ENCODE data around the gene MLANA. TPM values are rescaled to one million over a fixed set of nuclear protein-coding genes. Genes with fewer than 3 reads are reported as not detected.

MLANA gene
- polyA plus RNA-seq, 1 experiment: not detected

DNA sequence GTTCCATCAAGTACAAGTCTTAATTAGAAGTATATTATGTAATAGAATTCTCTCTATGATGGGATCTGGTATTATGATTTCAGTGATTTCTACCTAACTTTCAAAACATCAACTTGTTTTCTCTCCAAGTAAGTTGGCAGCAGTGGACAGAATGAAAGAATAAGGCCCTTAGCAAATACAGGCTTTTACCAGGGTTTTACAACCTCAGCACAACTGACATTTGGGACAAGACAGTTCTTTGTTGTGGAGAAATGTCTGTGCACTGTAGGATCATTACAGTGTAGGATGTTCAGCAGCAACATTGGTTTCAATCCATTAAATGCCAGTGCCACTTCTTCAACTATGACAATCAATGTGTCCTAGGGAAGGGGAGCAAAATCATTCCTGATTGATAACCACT is 48.8 kb downstream of the MLANA start:
- no peak for DNase-seq (ENCODE audit: low read depth)
- ChIA-PET POLR2A (no interaction called here), CTCF (interaction anchor here (1.3 kb wide), 1 partner anchor 107 kb away, joined by 4 read pairs; the partner anchor contains the start of gene ERMP1)
- no peak overlapping the region for H3K4me3 ChIP-seq (ENCODE audit: low read depth, low read length)
- no peak for TF ChIP-seq CTCF (IDR thresholded peaks at IDR 0.05; ENCODE audit: insufficient read depth, low read depth, low read length)
- no peaks in the 10 kb centered on the region for H3K36me3 ChIP-seq (ENCODE audit: control insufficient read depth, insufficient read depth, low read length)
- H3K27me3 ChIP-seq (ENCODE audit: control insufficient read depth, insufficient read depth, low read length): no peaks in the 10 kb centered on the region

DNA sequence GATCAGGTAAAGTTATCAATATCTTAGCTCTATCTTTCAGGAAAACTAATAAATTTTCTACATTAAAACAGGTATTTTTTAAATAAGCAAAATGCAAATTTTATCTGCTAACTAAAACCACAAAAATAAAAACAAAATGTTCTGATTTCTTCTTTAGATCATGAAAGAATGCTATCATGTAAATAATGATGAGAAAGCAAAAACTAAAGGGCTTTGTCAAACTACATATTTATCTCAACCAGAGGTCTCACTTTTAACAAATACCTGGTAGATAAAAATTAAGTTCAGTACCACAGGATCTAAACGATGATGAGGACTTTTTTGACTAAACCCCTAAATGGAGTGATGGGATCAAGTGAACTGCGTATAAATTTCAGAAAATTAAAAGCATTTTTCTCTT is 50.5 kb downstream of the MLANA start:
- CTCF ChIA-PET: no interaction called here
- H3K4me3 ChIP-seq (ENCODE audit: low read depth, low read length): no peak overlapping the region
- DNase-seq (ENCODE audit: low read depth): no peak

GRCh38 chr9:5945112-5945511 is 54.4 kb downstream of the MLANA start:
- ChIA-PET POLR2A (no interaction called here), CTCF (interaction anchor here (1.1 kb wide), 1 partner anchor 82 kb away, joined by 3 read pairs; no protein-coding TSS in a partner anchor)

More for the DNA sequence above, 50.5 kb downstream of the MLANA start:
- H3K27me3 ChIP-seq (ENCODE audit: control insufficient read depth, insufficient read depth, low read length): no peaks in the 10 kb centered on the region
- H3K36me3 ChIP-seq (ENCODE audit: control insufficient read depth, insufficient read depth, low read length): no peaks in the 10 kb centered on the region
- no peak for TF ChIP-seq CTCF (IDR thresholded peaks at IDR 0.05; ENCODE audit: insufficient read depth, low read depth, low read length)
- POLR2A ChIA-PET: no interaction called here

GRCh38 chr9:5947912-5948311 is 57.2 kb downstream of the MLANA start:
- no peak for DNase-seq (ENCODE audit: low read depth)

More at GRCh38 chr9:5945112-5945511, 54.4 kb downstream of the MLANA start:
- Histone ChIP-seq H3K27me3 (ENCODE audit: control insufficient read depth, insufficient read depth, low read length) (no peaks in the 10 kb centered on the region), H3K36me3 (ENCODE audit: control insufficient read depth, insufficient read depth, low read length) (no peaks in the 10 kb centered on the region; the same call in 1 of the 2 replicates), H3K4me3 (ENCODE audit: low read depth, low read length) (no peak overlapping the region)
- no peak for TF ChIP-seq CTCF (IDR thresholded peaks at IDR 0.05; ENCODE audit: insufficient read depth, low read depth, low read length)
- no peak for DNase-seq (ENCODE audit: low read depth)

GRCh38 chr9:5949103-5949699 is 58.5 kb downstream of the MLANA start:
- TF ChIP-seq CTCF (IDR thresholded peaks at IDR 0.05; ENCODE audit: insufficient read depth, low read depth, low read length): no peak
- CTCF ChIA-PET: interaction anchor here (1.0 kb wide), 1 partner anchor 74 kb away, joined by 3 read pairs; no protein-coding TSS in a partner anchor
- H3K27me3 ChIP-seq (ENCODE audit: control insufficient read depth, insufficient read depth, low read length): no peaks in the 10 kb centered on the region
- POLR2A ChIA-PET: no interaction called here
- no peaks in the 10 kb centered on the region; the same call in 1 of the 2 replicates for H3K36me3 ChIP-seq (ENCODE audit: control insufficient read depth, insufficient read depth, low read length)
- DNase-seq (ENCODE audit: low read depth): no peak
- H3K4me3 ChIP-seq (ENCODE audit: low read depth, low read length): no peak overlapping the region

More at GRCh38 chr9:5947912-5948311, 57.2 kb downstream of the MLANA start:
- CTCF ChIA-PET: no interaction called here
- no peaks in the 10 kb centered on the region for H3K27me3 ChIP-seq (ENCODE audit: control insufficient read depth, insufficient read depth, low read length)
- H3K36me3 ChIP-seq (ENCODE audit: control insufficient read depth, insufficient read depth, low read length): no peaks in the 10 kb centered on the region; the same call in 1 of the 2 replicates
- no peak overlapping the region for H3K4me3 ChIP-seq (ENCODE audit: low read depth, low read length)
- no peak for TF ChIP-seq CTCF (IDR thresholded peaks at IDR 0.05; ENCODE audit: insufficient read depth, low read depth, low read length)
- POLR2A ChIA-PET: interaction anchor here (0.5 kb wide), 1 partner anchor 87 kb away, joined by 13 read pairs; no protein-coding TSS in a partner anchor

Measured in BJ (cell line).